GM19035 (cell line): Measurements from ENCODE around the gene METTL25B.
A peak's percentile ranks its signal among the peaks of the same experiment; 100 is the strongest.

Experiments used
- ATAC-seq: cut with Tn5 transposase; IDR thresholded peaks from one replicate; pipeline ENCODE4 v1.9.1; 2021; ENCODE audit not compliant: unreplicated experiment

Gene METTL25B

GRCh38 chr1:156727926-156728598 is at the start of gene METTL25B:
Gene METTL25B (plus strand): TSS chr1:156728469. CDS start chr1:156729105, 636 bp downstream.
- peak; percentile 59 for ATAC-seq

DNA sequence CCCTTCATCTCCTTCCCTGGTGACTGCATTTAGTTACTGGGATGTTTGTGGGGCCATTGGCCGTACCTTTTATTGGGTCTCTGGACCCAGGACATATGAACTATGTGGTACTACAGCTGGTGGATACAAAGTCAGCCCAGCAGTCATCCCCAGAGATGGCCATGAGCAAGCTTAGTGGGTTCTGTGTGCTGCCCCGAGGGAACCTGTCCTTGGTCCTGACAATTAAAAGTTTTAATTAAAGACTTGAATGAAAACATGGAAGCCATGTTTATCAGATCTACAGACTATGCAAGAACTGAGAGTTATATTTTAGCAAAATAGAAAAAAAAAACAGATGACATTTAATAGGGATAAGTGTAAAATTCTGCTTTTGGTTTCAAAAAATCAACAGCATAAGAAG is 48.2 kb upstream of the METTL25B start:
- ATAC-seq, result no peak

DNA sequence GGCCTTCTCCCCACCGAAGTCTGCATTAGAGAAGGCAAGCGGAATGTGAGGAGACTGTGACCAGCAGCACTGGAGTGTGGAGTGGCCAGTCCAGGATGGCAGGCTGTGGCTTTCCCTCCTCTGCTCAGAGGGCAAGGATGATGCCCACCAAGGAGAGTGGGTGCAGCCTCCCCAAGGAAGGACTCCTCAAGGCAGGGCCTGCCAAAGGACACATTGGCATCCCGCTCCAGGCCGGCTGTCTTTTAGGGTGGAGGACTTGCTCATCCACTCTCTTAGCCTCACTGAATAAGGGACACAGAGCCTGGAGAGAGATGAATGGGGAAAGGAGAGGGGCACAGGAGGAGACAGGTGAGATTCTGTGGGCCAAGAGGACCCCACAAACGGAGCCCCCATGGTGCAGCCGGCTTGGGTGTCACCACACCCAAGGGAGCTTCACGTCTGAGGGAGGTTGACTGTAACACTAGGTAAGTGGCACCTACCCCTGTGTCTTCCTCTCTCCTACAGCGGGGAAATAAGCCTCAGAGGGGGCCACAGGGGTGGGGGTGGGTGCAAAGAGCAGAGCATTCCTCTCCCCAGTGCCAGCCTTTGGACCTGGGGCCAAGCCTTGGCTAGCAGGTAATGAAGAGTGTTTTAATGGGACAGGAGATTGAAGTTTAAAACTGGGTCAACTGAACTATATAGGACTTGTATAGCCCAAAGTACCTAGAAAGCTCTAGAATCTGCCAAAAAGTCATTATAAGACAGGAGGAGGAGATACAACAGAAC is 46.9 kb upstream of the METTL25B start:
- ATAC-seq, result no peak

GRCh38 chr1:156682166-156682890 is 45.9 kb upstream of the METTL25B start:
- no peak for ATAC-seq

GRCh38 chr1:156684227-156684782 is 44.0 kb upstream of the METTL25B start:
- ATAC-seq, result no peak

- no peak for ATAC-seq
These were observed 39.0 kb upstream of the METTL25B start for GRCh38 chr1:156689035-156689952.

GRCh38 chr1:156689953-156690674 is 38.2 kb upstream of the METTL25B start:
- ATAC-seq, result no peak

DNA sequence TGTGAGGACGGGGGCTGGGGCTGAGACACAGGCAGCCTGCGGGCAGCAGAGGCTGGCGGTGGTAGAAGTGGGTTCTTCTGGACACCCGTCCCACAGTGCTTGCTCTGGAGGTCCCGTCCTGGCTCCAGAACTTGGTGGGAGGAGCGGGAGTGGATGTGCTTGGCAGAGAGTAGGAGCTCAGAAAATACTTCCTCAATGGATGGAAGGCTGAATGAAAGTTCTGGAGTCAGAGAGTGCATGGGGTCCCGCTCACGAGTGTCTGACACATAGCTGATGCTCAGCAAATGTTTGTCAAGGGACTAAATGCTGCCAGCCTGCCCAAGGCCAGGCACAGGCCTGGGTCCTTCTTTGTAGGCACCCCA is 37.6 kb upstream of the METTL25B start:
- ATAC-seq, result no peak

- ATAC-seq, result no peak
These were observed 37.1 kb upstream of the METTL25B start for GRCh38 chr1:156691191-156691590.

- ATAC-seq, result no peak
These were observed 36.4 kb upstream of the METTL25B start for GRCh38 chr1:156691665-156692440.

DNA sequence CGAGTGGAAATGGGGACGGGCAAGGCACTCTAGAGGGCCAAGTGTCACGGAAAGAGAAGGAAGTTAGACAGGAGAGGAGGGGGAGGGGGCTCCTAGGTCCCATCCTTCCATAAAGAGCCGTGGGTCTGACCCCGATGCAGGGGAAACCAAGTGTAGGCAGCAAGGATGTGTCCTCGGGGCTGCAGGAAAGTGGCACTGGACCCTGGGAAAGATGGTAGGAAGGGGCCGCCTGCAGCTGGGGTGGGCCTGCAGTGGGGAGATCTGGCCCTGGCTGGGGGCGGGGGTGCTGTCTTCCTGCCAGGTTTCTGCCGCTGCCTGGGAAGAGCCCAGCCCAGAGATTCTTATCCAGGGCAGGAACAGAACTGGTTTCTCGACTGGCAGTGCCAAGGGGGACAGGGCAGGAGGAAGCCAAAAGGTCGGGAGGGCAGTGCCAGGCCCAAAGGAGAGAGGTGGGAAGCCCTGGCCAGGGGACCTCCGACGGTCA is 35.8 kb upstream of the METTL25B start:
- no peak for ATAC-seq

DNA sequence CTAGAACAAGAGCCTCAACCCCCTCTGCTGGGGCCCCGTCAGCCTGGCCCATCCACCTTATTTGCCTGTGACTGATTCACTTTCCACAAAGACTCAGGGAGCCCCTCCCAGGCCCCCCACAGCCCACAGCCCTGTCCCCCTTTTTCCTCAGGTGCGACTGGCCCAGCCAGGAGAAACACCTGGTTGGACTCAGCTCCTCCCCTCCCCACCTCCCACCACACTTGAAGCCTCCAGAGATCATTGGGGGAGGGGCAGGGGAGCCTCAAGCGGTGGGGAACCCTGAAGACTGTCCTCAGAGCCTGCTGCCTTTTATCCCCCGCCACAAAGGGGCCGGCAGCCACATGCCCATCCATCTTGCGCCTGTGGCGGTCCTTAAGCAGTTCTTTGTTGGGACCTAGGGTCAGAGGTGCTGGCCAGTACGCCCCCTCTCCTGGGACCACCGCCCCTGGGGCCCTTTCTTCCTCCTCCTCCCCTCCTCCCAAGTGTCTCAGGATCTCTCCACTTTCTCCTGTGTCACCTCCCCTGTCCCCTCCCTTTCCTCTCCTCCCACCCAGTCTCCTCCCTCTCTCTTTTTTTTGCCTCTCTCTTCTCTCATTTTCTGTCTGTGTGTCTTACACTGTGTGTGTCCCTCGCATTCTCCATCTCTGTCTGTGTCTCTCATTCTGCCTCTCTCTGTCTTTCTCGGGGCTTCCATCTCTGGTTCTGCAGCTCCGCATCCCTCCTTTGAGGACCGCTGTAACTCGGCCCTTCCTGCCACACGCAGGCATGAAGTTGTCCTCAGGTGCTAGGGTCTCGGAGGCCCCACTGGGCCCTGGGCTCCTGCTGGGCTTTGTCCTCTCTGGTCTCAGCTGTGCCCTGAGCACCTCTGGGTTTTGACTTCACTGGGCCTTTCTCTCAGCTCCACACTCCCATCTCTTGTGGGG is 35.1 kb upstream of the METTL25B start:
- no peak for ATAC-seq

GRCh38 chr1:156693848-156694689 is 34.2 kb upstream of the METTL25B start:
- ATAC-seq, result no peak

GRCh38 chr1:156694690-156694962 is 33.6 kb upstream of the METTL25B start:
- ATAC-seq, result no peak

GRCh38 chr1:156696755-156697154 is 31.5 kb upstream of the METTL25B start:
- ATAC-seq, result no peak

DNA sequence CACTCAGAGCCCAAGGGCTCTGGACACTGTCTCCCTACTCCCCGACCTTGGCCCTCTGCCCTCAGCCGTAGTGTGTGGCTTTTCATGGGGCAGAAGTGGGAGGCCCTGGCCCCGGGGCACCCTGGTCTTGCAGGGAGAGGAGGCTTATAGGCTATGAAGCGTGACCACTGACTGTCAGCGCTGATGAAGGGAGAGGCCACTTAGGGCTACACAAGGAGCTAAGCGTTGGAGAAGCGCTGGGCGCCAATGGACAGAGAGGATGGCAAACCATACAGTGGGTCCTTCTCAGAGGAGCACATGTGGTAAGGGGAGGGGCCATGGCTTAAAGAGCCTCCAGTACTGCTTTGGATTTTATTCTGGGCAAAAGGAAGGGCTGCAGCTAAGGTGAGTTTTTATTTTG is 30.8 kb upstream of the METTL25B start:
- ATAC-seq, result no peak

GRCh38 chr1:156698995-156699394 is 29.3 kb upstream of the METTL25B start:
- ATAC-seq, result no peak
